ENCODE measurements around the gene FSCN2. TPM values are rescaled to one million over a fixed set of nuclear protein-coding genes. Genes with fewer than 3 reads are reported as not detected.

Gene FSCN2
- total and polyA plus RNA-seq, 2 donors from 2014 or later: 0.26 to 3.8 TPM

GRCh38 chr17:81500047-81500446, 28.1 kb upstream of the FSCN2 start:
- intact Hi-C loops (cut with DNase I): no loop called here
- Histone ChIP-seq H3K4me1 (ENCODE audit: control insufficient read depth in 2 of 3, insufficient read depth in 2 of 3, low read depth in 1 of 3, low read length in 3 of 3) (peaks cover 0 to 2% (median 0%) of the 10 kb centered on the region in 3 donors), H3K9ac (ENCODE audit: low read length in 3 of 3) (no peak overlapping the region), H3K27me3 (ENCODE audit: control insufficient read depth, insufficient read depth, low read length) (no peaks in the 10 kb centered on the region), H3K36me3 (ENCODE audit: control insufficient read depth in 2 of 3, insufficient read depth in 3 of 3, low read length in 3 of 3) (no peaks in the 10 kb centered on the region), H3K9me3 (ENCODE audit: control insufficient read depth in 2 of 3, insufficient read depth in 1 of 3, low read length in 3 of 3) (no peaks in the 10 kb centered on the region), H3K27ac (ENCODE audit: low read depth in 2 of 2, low read length in 2 of 2) (no peak overlapping the region), H3K4me3 (ENCODE audit: low read length in 3 of 3) (no peak overlapping the region)
- DNase-seq (peak in 2 of 5 donors; percentile 17 to 59), FAIRE-seq (no peak)
- TF ChIP-seq CTCF (IDR thresholded peaks at IDR 0.05; ENCODE audit: borderline replicate concordance, extremely low read depth, insufficient read depth): no peak

GRCh38 chr17:81502471-81503017, 25.6 kb upstream of the FSCN2 start:
- H3K27ac ChIP-seq (ENCODE audit: low read depth in 2 of 2, low read length in 2 of 2): no peak overlapping the region
- intact Hi-C loops (cut with DNase I): no loop called here
- peak in 1 of 5 donors; percentile 0 for DNase-seq
- peaks cover 0 to 2% (median 0%) of the 10 kb centered on the region in 3 donors for H3K4me1 ChIP-seq (ENCODE audit: control insufficient read depth in 2 of 3, insufficient read depth in 2 of 3, low read depth in 1 of 3, low read length in 3 of 3)
- no peak overlapping the region for H3K4me3 ChIP-seq (ENCODE audit: low read length in 3 of 3)
- H3K36me3 ChIP-seq (ENCODE audit: control insufficient read depth in 2 of 3, insufficient read depth in 3 of 3, low read length in 3 of 3): no peaks in the 10 kb centered on the region
- H3K27me3 ChIP-seq (ENCODE audit: control insufficient read depth, insufficient read depth, low read length): no peaks in the 10 kb centered on the region
- no peak overlapping the region for H3K9ac ChIP-seq (ENCODE audit: low read length in 3 of 3)
- no peak for TF ChIP-seq CTCF (IDR thresholded peaks at IDR 0.05; ENCODE audit: borderline replicate concordance, extremely low read depth, insufficient read depth)
- no peaks in the 10 kb centered on the region for H3K9me3 ChIP-seq (ENCODE audit: control insufficient read depth in 2 of 3, insufficient read depth in 1 of 3, low read length in 3 of 3)
- FAIRE-seq: no peak

GRCh38 chr17:81503619-81504018, 24.6 kb upstream of the FSCN2 start:
- no peak overlapping the region for H3K27ac ChIP-seq (ENCODE audit: low read depth in 2 of 2, low read length in 2 of 2)
- H3K9me3 ChIP-seq (ENCODE audit: control insufficient read depth in 2 of 3, insufficient read depth in 1 of 3, low read length in 3 of 3): no peaks in the 10 kb centered on the region
- no peak overlapping the region for H3K9ac ChIP-seq (ENCODE audit: low read length in 3 of 3)
- no peaks in the 10 kb centered on the region for H3K27me3 ChIP-seq (ENCODE audit: control insufficient read depth, insufficient read depth, low read length)
- intact Hi-C loops (cut with DNase I): no loop called here
- FAIRE-seq: no peak
- H3K4me1 ChIP-seq (ENCODE audit: control insufficient read depth in 2 of 3, insufficient read depth in 2 of 3, low read depth in 1 of 3, low read length in 3 of 3): peaks cover 0 to 2% (median 0%) of the 10 kb centered on the region in 3 donors
- no peak for TF ChIP-seq CTCF (IDR thresholded peaks at IDR 0.05; ENCODE audit: borderline replicate concordance, extremely low read depth, insufficient read depth)
- H3K4me3 ChIP-seq (ENCODE audit: low read length in 3 of 3): no peak overlapping the region
- peaks cover 0 to under 1% (median 0%) of the 10 kb centered on the region in 3 donors for H3K36me3 ChIP-seq (ENCODE audit: control insufficient read depth in 2 of 3, insufficient read depth in 3 of 3, low read length in 3 of 3)
- no peak for DNase-seq

All from kidney (tissue), 14 donors.